GM19238 (cell line): ENCODE data around the gene NKD1.

ENCODE experiments used
- DNase-seq: peaks from one replicate; pipeline ENCODE4 v3.0.0; 2011; ENCODE audit warnings: low spot score; ENCODE audit not compliant: insufficient read length

The NKD1 gene

DNA sequence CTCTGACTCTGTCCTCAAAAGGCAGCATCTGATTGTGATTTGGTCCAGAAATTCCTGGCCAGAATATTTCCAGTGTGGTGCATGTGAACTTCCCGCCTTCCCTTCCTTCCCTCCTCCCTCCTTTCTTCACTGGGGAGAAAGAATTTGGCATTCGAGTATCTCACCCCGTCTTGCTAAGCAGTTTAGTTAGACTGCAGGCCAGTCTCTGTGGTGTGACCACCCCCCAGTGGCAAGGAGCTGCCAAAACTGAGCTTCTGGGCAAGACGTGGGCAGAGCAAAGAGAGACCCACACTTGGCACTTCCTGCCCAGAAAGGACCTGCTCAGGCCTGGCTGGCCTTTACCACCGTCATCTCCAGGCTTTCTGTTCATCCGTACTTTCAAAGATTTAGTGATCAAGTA, 96.5 kb downstream of the NKD1 start:
- peak; percentile 31 for DNase-seq

DNA sequence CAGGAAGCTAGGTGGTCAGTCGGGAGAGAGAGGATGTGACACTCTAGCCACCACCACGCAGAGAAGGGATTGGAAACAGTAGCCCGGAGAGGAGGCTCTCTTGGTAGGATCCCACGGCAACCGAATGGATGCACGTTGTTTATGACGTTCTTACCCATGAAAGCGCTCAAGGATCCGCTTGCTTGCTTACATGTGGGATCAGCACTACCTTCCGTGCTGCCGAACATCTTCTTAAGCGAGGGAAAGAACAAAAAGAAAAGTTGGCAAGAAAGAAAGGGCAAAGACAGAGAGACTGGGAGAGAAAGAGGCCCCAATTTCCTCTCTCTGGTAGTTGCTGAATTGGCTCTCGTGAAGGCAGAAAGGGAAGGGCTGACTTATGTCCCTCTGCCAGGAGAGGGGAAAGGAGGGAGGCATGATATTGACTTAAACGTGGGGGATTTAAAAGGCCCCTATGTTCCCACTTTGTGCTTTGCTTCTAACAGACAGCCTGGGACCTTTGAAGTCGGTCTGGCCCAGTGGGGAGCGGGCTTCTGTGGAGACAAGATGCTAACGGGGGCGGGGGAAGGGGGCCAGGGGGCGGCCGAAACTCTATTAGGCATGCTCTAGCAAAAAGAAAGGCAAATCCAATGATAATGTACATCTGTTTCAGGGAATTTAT, 97.5 kb downstream of the NKD1 start:
- no peak for DNase-seq

GRCh38 chr16:50646345-50646744, 98.1 kb downstream of the NKD1 start:
- no peak for DNase-seq

- no peak for DNase-seq
Measured at GRCh38 chr16:50651835-50652438, 103.7 kb downstream of the NKD1 start.

DNA sequence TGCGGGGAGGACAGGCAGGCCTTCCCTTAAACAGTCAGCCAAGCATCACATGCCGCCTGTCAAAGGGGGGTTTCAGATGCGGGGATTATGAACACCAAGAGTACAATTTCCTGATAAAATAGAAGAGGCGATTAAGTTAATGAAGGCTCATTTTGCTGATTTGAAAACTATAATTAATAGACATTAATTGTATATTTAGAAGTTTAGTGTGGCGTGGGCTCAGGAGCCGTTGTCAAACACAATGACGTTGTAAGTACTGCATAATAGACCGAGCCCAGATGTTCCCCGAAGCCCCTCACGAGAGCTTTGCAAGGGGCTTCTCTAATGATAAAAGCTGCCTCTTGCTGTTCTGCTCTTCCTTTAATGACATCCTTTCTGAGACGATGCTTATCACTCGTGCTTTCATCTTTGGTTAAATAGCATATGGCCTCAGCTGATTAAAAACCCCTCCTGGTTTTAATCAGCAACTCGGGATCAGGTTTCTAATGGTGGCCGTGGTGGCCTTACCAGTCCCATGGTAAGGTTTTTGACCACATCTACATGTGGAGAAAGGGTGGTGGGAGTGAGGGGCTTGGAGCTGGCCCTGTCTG, 104.7 kb downstream of the NKD1 start:
- DNase-seq, result no peak

DNA sequence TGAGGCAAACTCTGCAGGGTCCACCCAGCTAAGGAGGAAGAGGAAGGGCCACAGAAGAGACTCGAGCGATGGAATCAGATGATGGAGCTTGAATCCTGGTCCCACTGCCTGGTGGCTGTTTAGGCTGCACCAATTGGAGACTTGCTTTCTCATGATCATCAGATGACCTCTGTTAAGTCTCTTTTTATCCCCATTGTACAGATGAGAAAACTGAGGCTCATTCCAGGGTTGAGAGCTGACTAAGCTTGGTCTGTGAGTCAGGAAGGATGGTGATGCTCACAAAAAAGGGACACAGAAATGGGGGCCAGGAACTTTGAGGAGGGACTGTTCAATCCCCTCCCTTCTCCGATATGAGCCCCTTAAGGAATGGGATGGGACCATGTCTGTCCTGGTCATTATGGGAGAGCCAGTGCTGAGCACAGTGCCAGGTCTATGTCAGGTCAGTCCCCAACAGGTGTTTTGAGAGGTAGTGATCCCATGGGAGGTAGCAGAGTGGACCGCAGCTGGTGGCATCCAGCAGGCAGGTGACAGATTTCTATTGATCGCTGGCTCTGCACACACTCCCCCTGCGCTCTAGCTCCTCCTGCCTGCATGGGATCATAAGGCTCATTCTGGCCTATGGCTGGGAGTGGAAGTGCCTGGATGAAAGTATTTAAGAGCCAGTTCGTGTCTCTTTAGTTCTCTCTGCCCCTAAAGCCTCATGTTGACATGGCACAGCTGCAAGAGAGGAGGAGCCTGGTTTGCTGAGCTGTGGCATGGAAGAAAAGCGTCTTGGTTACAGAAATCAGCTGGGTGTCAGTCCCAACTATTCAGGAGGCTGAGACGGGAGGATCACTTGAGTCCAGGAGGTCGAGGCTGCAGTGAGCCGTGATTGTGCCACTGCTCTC, 105.7 kb downstream of the NKD1 start:
- DNase-seq, result no peak

DNA sequence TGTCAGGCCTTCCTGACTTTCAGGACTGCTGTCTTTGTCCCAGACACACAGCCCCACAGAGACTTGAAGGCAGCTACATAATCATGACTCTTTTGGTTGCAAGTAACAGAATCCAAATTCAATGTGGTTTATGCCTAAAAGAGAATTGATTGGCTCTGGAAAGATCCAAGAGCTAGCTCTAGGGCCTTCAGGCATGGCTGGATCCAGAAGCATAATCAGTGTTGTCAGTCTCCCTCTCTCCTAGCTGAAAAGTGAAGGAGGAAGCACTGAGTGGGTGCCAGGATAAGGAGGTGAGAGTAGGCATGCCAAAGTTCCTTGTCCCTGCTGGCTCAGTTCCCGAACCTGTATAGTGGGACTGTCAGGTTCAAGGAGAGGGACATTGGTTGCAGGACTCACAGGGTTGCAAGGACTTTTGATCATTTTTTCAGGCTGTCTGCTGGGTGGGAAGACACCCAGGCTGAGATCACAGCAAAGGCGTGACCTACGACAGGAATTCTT, 107.4 kb downstream of the NKD1 start:
- no peak for DNase-seq

GRCh38 chr16:50657241-50657640, 109.0 kb downstream of the NKD1 start:
- DNase-seq, result no peak

- DNase-seq, result no peak
Measured at GRCh38 chr16:50659806-50660205, 111.6 kb downstream of the NKD1 start.

DNA sequence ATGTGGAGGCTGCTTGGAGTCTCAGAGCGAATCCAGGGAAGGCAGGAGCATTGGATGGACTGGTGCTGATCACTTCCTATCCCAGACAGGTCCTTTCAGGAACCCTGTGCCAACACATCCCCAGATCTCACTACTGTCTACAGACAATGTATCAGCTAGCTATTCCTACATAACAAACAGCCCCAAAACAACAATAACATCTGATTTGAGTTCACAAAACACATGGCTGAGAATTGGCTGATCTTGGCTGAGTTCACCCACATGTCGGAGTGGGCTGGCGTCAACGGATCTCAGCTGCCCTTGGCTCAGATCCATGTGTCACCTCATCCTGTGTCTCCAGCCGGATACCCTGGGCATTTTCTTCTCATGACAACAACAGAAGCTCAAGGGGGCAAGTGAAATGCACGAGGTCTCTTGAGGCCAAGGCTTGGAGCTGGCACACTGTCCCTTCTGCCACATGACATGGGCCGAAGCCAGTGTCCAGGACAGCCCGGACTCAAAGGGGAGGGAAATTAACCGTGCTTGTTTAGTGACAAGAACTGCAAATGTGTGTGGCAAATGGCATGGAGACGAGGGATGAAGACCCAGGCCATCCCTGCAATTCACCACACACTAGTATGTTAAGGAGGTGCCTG, 114.2 kb downstream of the NKD1 start:
- DNase-seq, result no peak

- DNase-seq, result no peak
Measured at GRCh38 chr16:50664270-50664669, 116.1 kb downstream of the NKD1 start.

GRCh38 chr16:50665128-50665878, 117.1 kb downstream of the NKD1 start:
- peak; percentile 67 for DNase-seq

- peak; percentile 67 for DNase-seq
Measured at GRCh38 chr16:50666658-50667496, 118.7 kb downstream of the NKD1 start.

GRCh38 chr16:50667497-50668367, 119.5 kb downstream of the NKD1 start:
- DNase-seq, result no peak

DNA sequence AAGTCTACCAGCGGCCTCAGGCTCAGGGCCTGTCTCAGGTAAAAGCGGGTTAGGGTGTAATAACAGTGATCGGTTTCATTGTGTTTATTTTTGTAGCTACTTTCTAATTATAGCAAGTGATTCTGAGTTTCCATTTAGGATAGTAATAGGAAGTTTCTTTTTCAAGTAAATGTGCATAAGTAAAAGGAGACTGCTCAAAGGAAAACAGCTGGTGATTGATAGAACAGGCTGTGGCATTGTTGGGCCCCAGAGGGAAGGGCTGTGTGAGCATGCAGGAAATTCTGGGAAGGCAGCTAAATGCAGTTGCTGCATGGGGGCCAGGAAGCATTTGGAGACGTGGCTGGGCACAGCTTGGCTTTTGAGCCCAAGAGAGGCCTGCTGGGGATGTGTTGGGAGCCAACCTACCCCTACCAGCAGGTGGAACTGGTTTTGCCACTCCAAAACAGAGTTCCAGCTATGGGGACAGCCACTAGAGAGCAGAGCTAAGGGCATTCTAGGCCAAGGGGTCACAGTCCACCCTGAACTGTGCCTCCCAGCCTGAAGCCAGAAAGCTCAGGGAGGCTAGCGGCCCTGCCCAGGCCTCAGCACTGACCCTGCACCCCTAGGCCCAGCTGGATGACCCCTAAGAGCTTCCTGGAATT, 120.3 kb downstream of the NKD1 start:
- no peak for DNase-seq

DNA sequence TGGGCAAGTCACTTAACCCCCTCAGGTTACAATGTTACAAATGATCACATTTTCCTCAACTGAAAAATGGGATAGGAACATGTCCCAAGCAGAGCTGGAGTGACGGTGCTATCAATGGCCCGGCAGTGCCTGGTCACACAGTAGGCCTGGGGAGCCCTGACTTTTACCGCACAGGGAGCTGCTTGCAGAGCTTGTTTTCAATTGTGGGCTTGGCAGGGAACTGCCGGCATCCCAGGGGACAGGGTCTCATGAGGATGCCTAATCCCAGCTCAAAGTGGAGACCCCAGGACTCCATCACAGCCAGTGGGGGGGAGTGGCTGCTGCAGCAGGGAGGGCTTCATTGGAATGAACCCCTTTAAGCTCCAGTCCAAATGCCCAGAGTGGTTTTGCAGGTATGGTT, 121.5 kb downstream of the NKD1 start:
- DNase-seq, result no peak

GRCh38 chr16:50670476-50670875, 122.3 kb downstream of the NKD1 start:
- no peak for DNase-seq

DNA sequence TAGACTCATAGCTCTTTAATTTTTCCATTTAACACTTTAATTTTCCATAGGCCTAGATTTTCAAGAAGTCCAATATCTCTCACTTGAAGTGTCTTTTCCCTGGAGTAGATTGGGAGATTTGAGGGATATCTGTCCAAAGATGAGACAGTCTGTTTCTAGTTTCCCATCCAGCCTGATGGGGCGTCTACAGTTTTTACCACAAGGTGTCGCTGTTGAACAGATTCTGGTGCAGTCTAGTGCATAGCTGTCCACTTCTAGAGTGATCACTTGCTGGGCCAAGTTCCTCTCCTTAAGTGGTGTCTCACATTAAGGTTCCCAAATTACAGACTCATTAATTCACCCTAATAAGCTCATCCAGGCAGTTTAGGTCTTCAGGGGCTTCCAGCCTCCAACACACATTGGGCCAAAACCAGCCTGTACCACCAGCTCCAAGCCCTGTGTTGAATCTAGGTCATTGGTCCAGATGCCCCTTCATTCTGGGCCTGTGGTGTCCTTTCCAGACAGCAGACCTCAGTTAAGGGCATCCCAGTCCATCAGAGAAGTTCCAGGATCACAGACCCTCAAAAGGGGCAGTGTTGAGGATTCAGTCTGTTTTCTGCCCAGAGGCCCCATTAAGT, 123.6 kb downstream of the NKD1 start:
- no peak for DNase-seq
